Tibial artery (tissue), 4 donors: ENCODE measurements around the gene ARHGAP18.

Source experiments
- DNase-seq, 2 donors: peaks; one replicate each; pipeline ENCODE4 v3.0.0-alpha.2; 2019
- H3K27ac ChIP-seq, 2 donors: fragments of 200-600 bp; sonication (generic) in 1 of 2; 1 replicate in 1 of 2; 2 replicates in 1 of 2; pipeline ENCODE4 v1.5.1; 2018 to 2019; ENCODE audit warnings: mild to moderate bottlenecking in 1 of 2
- H3K27me3 ChIP-seq, 2 donors: fragments of 200-600 bp; sonication (generic) in 1 of 2; one replicate each; pipeline versions ENCODE4 v1.5.1 to v1.6.0; 2016 to 2019
- H3K36me3 ChIP-seq, 3 donors: fragments of 200-600 bp; sonication (generic) in 2 of 3; one replicate each; pipeline ENCODE4 v1.5.1; 2016 to 2019; ENCODE audit warnings: mild to moderate bottlenecking in 2 of 3
- H3K4me1 ChIP-seq, 4 donors: fragments of 200-600 bp; sonication (generic) in 2 of 4; 1 replicate in 3 of 4; 2 replicates in 1 of 4; pipeline ENCODE4 v1.5.1; 2016 to 2019
- H3K4me3 ChIP-seq, 2 donors: fragments of 200-600 bp; sonication (generic) in 1 of 2; 1 replicate in 1 of 2; 2 replicates in 1 of 2; pipeline ENCODE4 v1.5.1; 2018 to 2019; ENCODE audit warnings: mild to moderate bottlenecking in 2 of 2
- H3K9me3 ChIP-seq, 3 donors: fragments of 200-600 bp; sonication (generic) in 1 of 3; one replicate each; pipeline ENCODE4 v1.5.1; 2016 to 2019
- CTCF ChIP-seq, 2 experiments: fragments of 200-600 bp in 1 of 2; fragments of 450-650 bp in 1 of 2; IDR thresholded peaks; one replicate each; pipeline ENCODE4 v1.5.1; 2017 to 2019; ENCODE audit warnings: antibody characterized with exemption in 2 of 2, mild to moderate bottlenecking in 1 of 2, moderate library complexity in 1 of 2
- intact Hi-C: fragments of 100-400 bp; cut with DNase I; formaldehyde crosslinking; loops from one replicate; pipeline ENCODE4 v1.15.0; 2023; ENCODE audit warnings: low total_unique reads

ARHGAP18 gene

GRCh38 chr6:129709196-129709768 lies 695 bp downstream of the ARHGAP18 start:
- no peaks in the 10 kb centered on the region for H3K9me3 ChIP-seq
- peaks cover 0 to 19% (median 12%) of the 10 kb centered on the region in 4 donors for H3K4me1 ChIP-seq
- peak in 1 of 2 donors; percentile 61 for DNase-seq
- peak overlapping the region; percentile 73 to 80 for H3K27ac ChIP-seq
- intact Hi-C loops: no loop called here
- no peak for TF ChIP-seq CTCF (IDR thresholded peaks at IDR 0.05)
- no peaks in the 10 kb centered on the region for H3K36me3 ChIP-seq
- no peaks in the 10 kb centered on the region for H3K27me3 ChIP-seq
- H3K4me3 ChIP-seq: peak overlapping the region; percentile 57 to 67

GRCh38 chr6:129708496-129709195 lies 1.3 kb downstream of the ARHGAP18 start:
- H3K4me1 ChIP-seq: peaks cover 0 to 19% (median 12%) of the 10 kb centered on the region in 4 donors
- peak overlapping the region; percentile 73 to 80 for H3K27ac ChIP-seq
- H3K36me3 ChIP-seq: no peaks in the 10 kb centered on the region
- no peaks in the 10 kb centered on the region for H3K9me3 ChIP-seq
- intact Hi-C loops: no loop called here
- TF ChIP-seq CTCF (IDR thresholded peaks at IDR 0.05): no peak
- H3K4me3 ChIP-seq: peak overlapping the region; percentile 57 to 67
- H3K27me3 ChIP-seq: no peaks in the 10 kb centered on the region
- no peak for DNase-seq

- intact Hi-C loops: no loop called here
- H3K27ac ChIP-seq: peak overlapping the region; percentile 2 to 13
- H3K36me3 ChIP-seq: no peaks in the 10 kb centered on the region
- H3K4me1 ChIP-seq: peaks cover 0 to 19% (median 12%) of the 10 kb centered on the region in 4 donors
- peak overlapping the region; percentile 21 to 67 for H3K4me3 ChIP-seq
- H3K27me3 ChIP-seq: no peaks in the 10 kb centered on the region
- TF ChIP-seq CTCF (IDR thresholded peaks at IDR 0.05): no peak
- H3K9me3 ChIP-seq: no peaks in the 10 kb centered on the region
- DNase-seq: no peak
These were observed 2.0 kb downstream of the ARHGAP18 start for GRCh38 chr6:129707882-129708495.

GRCh38 chr6:129707028-129707427 lies 2.9 kb downstream of the ARHGAP18 start:
- H3K36me3 ChIP-seq: no peaks in the 10 kb centered on the region
- H3K27me3 ChIP-seq: no peaks in the 10 kb centered on the region
- TF ChIP-seq CTCF (IDR thresholded peaks at IDR 0.05): no peak
- peaks cover 0 to 19% (median 12%) of the 10 kb centered on the region in 4 donors for H3K4me1 ChIP-seq
- H3K4me3 ChIP-seq: no peak overlapping the region
- intact Hi-C loops: no loop called here
- no peak for DNase-seq
- H3K27ac ChIP-seq: no peak overlapping the region
- no peaks in the 10 kb centered on the region for H3K9me3 ChIP-seq

GRCh38 chr6:129705212-129705611 lies 4.8 kb downstream of the ARHGAP18 start:
- Histone ChIP-seq H3K27me3 (no peaks in the 10 kb centered on the region), H3K36me3 (no peaks in the 10 kb centered on the region), H3K4me3 (no peak overlapping the region), H3K27ac (no peak overlapping the region), H3K9me3 (no peaks in the 10 kb centered on the region), H3K4me1 (peaks cover 0 to 14% (median 8%) of the 10 kb centered on the region in 4 donors)
- intact Hi-C loops: no loop called here
- TF ChIP-seq CTCF (IDR thresholded peaks at IDR 0.05): no peak
- DNase-seq: no peak
